Astrocyte of the cerebellum (primary cell): Measurements from ENCODE around the gene SCLT1.
A peak's percentile ranks its signal among the peaks of the same experiment; 100 is the strongest.

Experiments
- DNase-seq: peaks from one replicate; pipeline ENCODE4 v3.0.0-alpha.2; 2011; ENCODE audit warnings: low read depth
- H3K4me3 ChIP-seq: 2 replicates; pipeline ENCODE4 v1.5.1; 2011; ENCODE audit warnings: mild to moderate bottlenecking, low read depth, low read length, moderate library complexity
- in situ Hi-C: cut with HindIII; loops from 2 replicates; pipeline ENCODE4 v1.10.0; 2017; ENCODE audit warnings: low sequenced_read_pairs
- TF ChIP-seq, protein P1 (sequence below): IDR thresholded peaks from 2 replicates; pipeline ENCODE4 v1.5.1; 2012; ENCODE audit warnings: low read length, low read depth, moderate library complexity, mild to moderate bottlenecking; ENCODE audit errors: missing control alignments

The SCLT1 gene

GRCh38 chr4:128979934-128980333 is 113.4 kb downstream of the SCLT1 start:
- peak; percentile 78 for DNase-seq
- TF ChIP-seq, protein P1, sequence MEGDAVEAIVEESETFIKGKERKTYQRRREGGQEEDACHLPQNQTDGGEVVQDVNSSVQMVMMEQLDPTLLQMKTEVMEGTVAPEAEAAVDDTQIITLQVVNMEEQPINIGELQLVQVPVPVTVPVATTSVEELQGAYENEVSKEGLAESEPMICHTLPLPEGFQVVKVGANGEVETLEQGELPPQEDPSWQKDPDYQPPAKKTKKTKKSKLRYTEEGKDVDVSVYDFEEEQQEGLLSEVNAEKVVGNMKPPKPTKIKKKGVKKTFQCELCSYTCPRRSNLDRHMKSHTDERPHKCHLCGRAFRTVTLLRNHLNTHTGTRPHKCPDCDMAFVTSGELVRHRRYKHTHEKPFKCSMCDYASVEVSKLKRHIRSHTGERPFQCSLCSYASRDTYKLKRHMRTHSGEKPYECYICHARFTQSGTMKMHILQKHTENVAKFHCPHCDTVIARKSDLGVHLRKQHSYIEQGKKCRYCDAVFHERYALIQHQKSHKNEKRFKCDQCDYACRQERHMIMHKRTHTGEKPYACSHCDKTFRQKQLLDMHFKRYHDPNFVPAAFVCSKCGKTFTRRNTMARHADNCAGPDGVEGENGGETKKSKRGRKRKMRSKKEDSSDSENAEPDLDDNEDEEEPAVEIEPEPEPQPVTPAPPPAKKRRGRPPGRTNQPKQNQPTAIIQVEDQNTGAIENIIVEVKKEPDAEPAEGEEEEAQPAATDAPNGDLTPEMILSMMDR: no peak
- in situ Hi-C loops: no loop called here

GRCh38 chr4:128978985-128979384 is 114.4 kb downstream of the SCLT1 start:
- in situ Hi-C loops: no loop called here
- TF ChIP-seq, protein P1: no peak
- DNase-seq: no peak
- no peak overlapping the region for H3K4me3 ChIP-seq

More at GRCh38 chr4:128979934-128980333, 113.4 kb downstream of the SCLT1 start:
- no peak overlapping the region for H3K4me3 ChIP-seq

GRCh38 chr4:128974136-128974581 is 119.2 kb downstream of the SCLT1 start:
- peak; percentile 24 for DNase-seq
- in situ Hi-C loops: no loop called here
- no peak overlapping the region for H3K4me3 ChIP-seq
- TF ChIP-seq, protein P1: no peak

- DNase-seq: no peak
- TF ChIP-seq, protein P1: no peak
- in situ Hi-C loops: no loop called here
- H3K4me3 ChIP-seq: no peak overlapping the region
Observed at GRCh38 chr4:128973384-128973783, 120.0 kb downstream of the SCLT1 start.

DNA sequence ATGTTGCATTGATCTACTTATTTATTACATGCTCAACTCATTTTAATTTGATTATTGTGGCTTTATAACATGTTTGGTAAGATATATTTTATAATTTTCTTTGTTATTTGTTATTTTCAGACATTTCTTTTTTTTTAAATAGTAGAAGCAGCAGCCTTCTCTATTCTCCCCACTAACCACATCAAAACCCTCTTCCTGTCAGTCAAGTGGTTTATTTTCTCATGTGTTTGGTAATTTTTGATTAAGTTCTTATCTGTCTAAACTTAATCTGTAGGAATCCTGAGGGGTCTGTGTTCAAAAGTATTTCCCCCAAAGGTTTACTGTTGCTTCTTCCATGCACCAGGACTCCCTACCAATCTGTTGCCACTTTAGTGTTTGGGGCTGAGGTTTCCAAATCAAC is 131.9 kb downstream of the SCLT1 start:
- H3K4me3 ChIP-seq: no peak overlapping the region
- TF ChIP-seq, protein P1: no peak
- in situ Hi-C loops: no loop called here
- no peak for DNase-seq

- no peak for DNase-seq
- H3K4me3 ChIP-seq: no peak overlapping the region
- TF ChIP-seq, protein P1: no peak
- in situ Hi-C loops: no loop called here
Observed at GRCh38 chr4:128958194-128958593, 135.1 kb downstream of the SCLT1 start.

GRCh38 chr4:128957459-128957858 is 135.9 kb downstream of the SCLT1 start:
- no peak for DNase-seq
- TF ChIP-seq, protein P1: no peak
- H3K4me3 ChIP-seq: no peak overlapping the region
- in situ Hi-C loops: no loop called here
